ENCODE data around the gene TMEM179. TPM values are rescaled to one million over a fixed set of nuclear protein-coding genes. Genes with fewer than 3 reads are reported as not detected.

The TMEM179 gene
- total and polyA plus RNA-seq, 2 experiments from 2014 or later, result 2.2 to 4.3 TPM

GRCh38 chr14:104600805-104601204 lies 3.8 kb downstream of the TMEM179 start:
- no peak overlapping the region for H3K4me3 ChIP-seq
- 88% methylated on average over 8 of the region's 8 CpGs for WGBS (ENCODE audit: low lambda C conversion rate, missing lambda C conversion rate)
- H3K9me3 ChIP-seq (ENCODE audit: low read depth), result no peaks in the 10 kb centered on the region
- H3K9me2 ChIP-seq (replicated peaks; ENCODE audit: insufficient read depth), result no peaks in the 10 kb centered on the region
- H3K4me2 ChIP-seq, result no peak overlapping the region
- DNase-seq (ENCODE audit: low spot score), result no peak
- no peaks in the 10 kb centered on the region for H4K20me1 ChIP-seq (ENCODE audit: insufficient read depth, poor library complexity, severe bottlenecking)
- no peak for TF ChIP-seq CTCF (IDR thresholded peaks at IDR 0.05; ENCODE audit: poor library complexity)
- no peak for TF ChIP-seq EZH2phosphoT487 (IDR thresholded peaks at IDR 0.05; ENCODE audit: low read depth, severe bottlenecking, unreplicated experiment)
- TF ChIP-seq EZH2 (IDR thresholded peaks at IDR 0.05; ENCODE audit: borderline replicate concordance), result no peak
- peaks cover 17% of the 10 kb centered on the region for H3K27me3 ChIP-seq
- H3K4me1 ChIP-seq (ENCODE audit: insufficient read depth), result peaks cover 5% of the 10 kb centered on the region
- H3K27ac ChIP-seq, result no peak overlapping the region
- H2AFZ ChIP-seq, result no peak overlapping the region
- no peaks in the 10 kb centered on the region for H3K36me3 ChIP-seq (replicated peaks; ENCODE audit: insufficient read depth, low read depth)
- H3K79me2 ChIP-seq, result no peaks in the 10 kb centered on the region

- H3K36me3 ChIP-seq (replicated peaks; ENCODE audit: insufficient read depth, low read depth), result no peaks in the 10 kb centered on the region
- H3K27me3 ChIP-seq, result peaks cover 13% of the 10 kb centered on the region
- peak; percentile 45 for DNase-seq (ENCODE audit: low spot score)
- no peaks in the 10 kb centered on the region for H3K9me3 ChIP-seq (ENCODE audit: low read depth)
- H3K4me2 ChIP-seq, result no peak overlapping the region
- no peak overlapping the region for H2AFZ ChIP-seq
- peaks cover 5% of the 10 kb centered on the region for H3K4me1 ChIP-seq (ENCODE audit: insufficient read depth)
- TF ChIP-seq EZH2phosphoT487 (IDR thresholded peaks at IDR 0.05; ENCODE audit: low read depth, severe bottlenecking, unreplicated experiment) (no peak), CTCF (IDR thresholded peaks at IDR 0.05; ENCODE audit: poor library complexity) (no peak), EZH2 (IDR thresholded peaks at IDR 0.05; ENCODE audit: borderline replicate concordance) (no peak)
- no peaks in the 10 kb centered on the region for H3K79me2 ChIP-seq
- no peak overlapping the region for H3K27ac ChIP-seq
- 53% methylated on average over 14 of the region's 14 CpGs for WGBS (ENCODE audit: low lambda C conversion rate, missing lambda C conversion rate)
- no peaks in the 10 kb centered on the region for H4K20me1 ChIP-seq (ENCODE audit: insufficient read depth, poor library complexity, severe bottlenecking)
- no peak overlapping the region for H3K4me3 ChIP-seq
- H3K9me2 ChIP-seq (replicated peaks; ENCODE audit: insufficient read depth), result no peaks in the 10 kb centered on the region
Measured at GRCh38 chr14:104600141-104600643, 4.4 kb downstream of the TMEM179 start.

GRCh38 chr14:104599446-104599845 lies 5.1 kb downstream of the TMEM179 start:
- H2AFZ ChIP-seq, result no peak overlapping the region
- H3K36me3 ChIP-seq (replicated peaks; ENCODE audit: insufficient read depth, low read depth), result no peaks in the 10 kb centered on the region
- TF ChIP-seq EZH2phosphoT487 (IDR thresholded peaks at IDR 0.05; ENCODE audit: low read depth, severe bottlenecking, unreplicated experiment) (no peak), CTCF (IDR thresholded peaks at IDR 0.05; ENCODE audit: poor library complexity) (no peak), EZH2 (IDR thresholded peaks at IDR 0.05; ENCODE audit: borderline replicate concordance) (no peak)
- H3K27ac ChIP-seq, result no peak overlapping the region
- 92% methylated on average over 7 of the region's 7 CpGs for WGBS (ENCODE audit: low lambda C conversion rate, missing lambda C conversion rate)
- no peaks in the 10 kb centered on the region for H3K9me3 ChIP-seq (ENCODE audit: low read depth)
- H3K79me2 ChIP-seq, result no peaks in the 10 kb centered on the region
- H4K20me1 ChIP-seq (ENCODE audit: insufficient read depth, poor library complexity, severe bottlenecking), result no peaks in the 10 kb centered on the region
- no peak overlapping the region for H3K4me2 ChIP-seq
- H3K9me2 ChIP-seq (replicated peaks; ENCODE audit: insufficient read depth), result no peaks in the 10 kb centered on the region
- peaks cover 5% of the 10 kb centered on the region for H3K4me1 ChIP-seq (ENCODE audit: insufficient read depth)
- H3K4me3 ChIP-seq, result no peak overlapping the region
- DNase-seq (ENCODE audit: low spot score), result no peak
- H3K27me3 ChIP-seq, result peaks cover 9% of the 10 kb centered on the region

GRCh38 chr14:104598910-104599273 lies 5.7 kb downstream of the TMEM179 start:
- Histone ChIP-seq H3K36me3 (replicated peaks; ENCODE audit: insufficient read depth, low read depth) (no peaks in the 10 kb centered on the region), H3K9me2 (replicated peaks; ENCODE audit: insufficient read depth) (no peaks in the 10 kb centered on the region), H3K79me2 (no peaks in the 10 kb centered on the region), H3K4me3 (no peak overlapping the region), H3K27ac (no peak overlapping the region), H3K4me2 (no peak overlapping the region), H3K4me1 (ENCODE audit: insufficient read depth) (peaks cover 4% of the 10 kb centered on the region), H4K20me1 (ENCODE audit: insufficient read depth, poor library complexity, severe bottlenecking) (no peaks in the 10 kb centered on the region), H2AFZ (no peak overlapping the region), H3K9me3 (ENCODE audit: low read depth) (no peaks in the 10 kb centered on the region), H3K27me3 (peaks cover 3% of the 10 kb centered on the region)
- TF ChIP-seq EZH2phosphoT487 (IDR thresholded peaks at IDR 0.05; ENCODE audit: low read depth, severe bottlenecking, unreplicated experiment) (no peak), CTCF (IDR thresholded peaks at IDR 0.05; ENCODE audit: poor library complexity) (no peak), EZH2 (IDR thresholded peaks at IDR 0.05; ENCODE audit: borderline replicate concordance) (no peak)
- WGBS (ENCODE audit: low lambda C conversion rate, missing lambda C conversion rate), result 94% methylated on average over 12 of the region's 12 CpGs
- no peak for DNase-seq (ENCODE audit: low spot score)
